Pancreas (tissue), 10 donors: Measurements from ENCODE around the gene IMMP1L. TPM values are rescaled to one million over a fixed set of nuclear protein-coding genes. Genes with fewer than 3 reads are reported as not detected.

Experiments
- ATAC-seq, 4 donors: fragments of 200-7000 bp; cut with Tn5 transposase; one replicate each; pipeline versions ENCODE4 v1.8.0 to v1.9.1; 2020; ENCODE audit warnings: mild to moderate bottlenecking in 4 of 4, moderate library complexity in 4 of 4
- DNase-seq, 6 donors: peaks; one replicate each; pipeline ENCODE4 v3.0.0-alpha.2; 2020
- FAIRE-seq: peaks from 2 replicates; lab custom pipeline; 2012; peaks lifted over from hg19 to GRCh38; lab: Jason Lieb, UNC
- H3K27ac ChIP-seq, 4 donors: fragments of 200-600 bp; sonication (generic); 1 replicate in 3 of 4; 2 replicates in 1 of 4; pipeline versions ENCODE4 v1.5.0 to v1.8.0; 2020
- H3K27me3 ChIP-seq, 4 donors: fragments of 200-600 bp; one replicate each; pipeline ENCODE4 v1.8.0; 2021
- H3K36me3 ChIP-seq, 3 donors: fragments of 200-600 bp; sonication (generic) in 1 of 3; one replicate each; pipeline versions ENCODE4 v1.5.0 to v1.8.0; 2020 to 2021
- H3K4me1 ChIP-seq, 3 donors: fragments of 200-600 bp; one replicate each; pipeline ENCODE4 v1.8.0; 2021
- H3K4me3 ChIP-seq, 4 donors: fragments of 200-600 bp; sonication (generic) in 2 of 4; one replicate each; pipeline versions ENCODE4 v1.5.0 to v1.8.0; 2020 to 2021
- H3K9me3 ChIP-seq, 4 donors: fragments of 200-600 bp; one replicate each; pipeline ENCODE4 v1.8.0; 2021
- CTCF ChIP-seq, 4 donors: fragments of 200-600 bp; sonication (generic) in 3 of 4; IDR thresholded peaks; one replicate each; pipeline versions ENCODE4 v1.5.0 to v1.8.0; 2021; ENCODE audit warnings: antibody characterized with exemption in 4 of 4
- WGBS, 2 donors: extraction: QIAGEN DNeasy Blood & Tissue Kit; methylation state at CpG; one replicate each; pipeline ENCODE4 v1.1.7; 2013; 5-methylcytosine and 5-hydroxymethylcytosine counted together
- intact Hi-C, 3 donors: fragments of 100-400 bp; cut with DNase I; formaldehyde crosslinking; loops; one replicate each; pipeline versions ENCODE4 v1.11.1 to v1.14.2; 2022
- polyA plus RNA-seq, 2 donors: library from polyadenylated mRNA; stranded (reverse); fragments of 200-250 nt; gene quantifications; one replicate each; pipeline ENCODE4 v1.2.3, GENCODE V29; 2013
- total RNA-seq, 6 donors: library from RNA; stranded (reverse); fragmentation: NEBNext Ultra II Directional in 4 of 6; extraction: Animal tissue kit (Norgen Biotek cat#: 25700) in 4 of 6; gene quantifications; one replicate each; pipeline versions ENCODE4 v1.2.1 to v1.2.4, GENCODE V29; 2021 to 2023
- donor health status: healthy with polysubstance abuse.
- donor health status: DM: no; HTN: no; CAD: no; lungs with moderate emphysema.
- donor health status: DM: no; HTN: no; CAD: no.
- donor health status: control.
- donor health status: control.
- donor health status: Bipolar disorder and iron deficiency.
- donor health status: DM: yes; HTN: yes; CAD: no.
- donor health status: DM: no; HTN: no; CAD: no.
- donor health status: DM: no; HTN: no; CAD: no.
- donor health status: DM: yes; HTN: yes; CAD: no.

Gene IMMP1L
- total and polyA plus RNA-seq, 8 donors, result 6.3 to 55.7 (median 12.8) TPM

GRCh38 chr11:31535479-31535878 lies 26.1 kb upstream of the IMMP1L start:
- H3K4me1 ChIP-seq, result peaks cover 0 to 4% (median 0%) of the 10 kb centered on the region in 3 donors
- intact Hi-C loops, result no loop called here
- 90 to 92% methylated on average over 4 of the region's 4 CpGs for WGBS, 2 donors
- H3K27ac ChIP-seq, result no peak overlapping the region
- H3K9me3 ChIP-seq, result no peaks in the 10 kb centered on the region
- DNase-seq (no peak), FAIRE-seq (no peak), ATAC-seq (no peak)
- no peak for TF ChIP-seq CTCF (IDR thresholded peaks at IDR 0.05)
- no peaks in the 10 kb centered on the region for H3K27me3 ChIP-seq
- no peaks in the 10 kb centered on the region for H3K36me3 ChIP-seq
- H3K4me3 ChIP-seq, result no peak overlapping the region

- FAIRE-seq, result no peak
- H3K36me3 ChIP-seq, result no peaks in the 10 kb centered on the region
- 97% methylated on average over 1 of the region's 1 CpG for WGBS, 2 donors
- TF ChIP-seq CTCF (IDR thresholded peaks at IDR 0.05), result no peak
- H3K9me3 ChIP-seq, result no peaks in the 10 kb centered on the region
- H3K4me1 ChIP-seq, result peaks cover 0 to 4% (median 0%) of the 10 kb centered on the region in 3 donors
- DNase-seq, result no peak
- H3K27me3 ChIP-seq, result no peaks in the 10 kb centered on the region
- intact Hi-C loops, result no loop called here
- no peak for ATAC-seq
- no peak overlapping the region for H3K27ac ChIP-seq
- no peak overlapping the region for H3K4me3 ChIP-seq
Measured at GRCh38 chr11:31531293-31531692, 21.9 kb upstream of the IMMP1L start.

- Histone ChIP-seq H3K27me3 (no peaks in the 10 kb centered on the region), H3K4me1 (peaks cover 0 to 4% (median 0%) of the 10 kb centered on the region in 3 donors), H3K36me3 (no peaks in the 10 kb centered on the region), H3K27ac (no peak overlapping the region), H3K9me3 (no peaks in the 10 kb centered on the region), H3K4me3 (no peak overlapping the region)
- intact Hi-C loops, result no loop called here
- no peak for TF ChIP-seq CTCF (IDR thresholded peaks at IDR 0.05)
- ATAC-seq, result no peak
- FAIRE-seq, result no peak
- DNase-seq, result no peak
Measured at GRCh38 chr11:31529701-31530100, 20.3 kb upstream of the IMMP1L start.

- 69 to 77% methylated on average over 2 of the region's 2 CpGs for WGBS, 2 donors
- H3K36me3 ChIP-seq, result no peaks in the 10 kb centered on the region
- H3K27ac ChIP-seq, result no peak overlapping the region
- no peaks in the 10 kb centered on the region for H3K27me3 ChIP-seq
- ATAC-seq (no peak), DNase-seq (no peak), FAIRE-seq (no peak)
- TF ChIP-seq CTCF (IDR thresholded peaks at IDR 0.05), result no peak
- intact Hi-C loops, result no loop called here
- H3K9me3 ChIP-seq, result no peaks in the 10 kb centered on the region
- peaks cover 0 to 4% (median 0%) of the 10 kb centered on the region in 3 donors for H3K4me1 ChIP-seq
- no peak overlapping the region for H3K4me3 ChIP-seq
Measured at GRCh38 chr11:31529189-31529588, 19.8 kb upstream of the IMMP1L start.

GRCh38 chr11:31521497-31522150 lies 12.2 kb upstream of the IMMP1L start:
- Histone ChIP-seq H3K36me3 (no peaks in the 10 kb centered on the region), H3K27me3 (no peaks in the 10 kb centered on the region), H3K4me1 (peaks cover 0 to 4% (median 0%) of the 10 kb centered on the region in 3 donors), H3K27ac (no peak overlapping the region), H3K4me3 (no peak overlapping the region), H3K9me3 (no peaks in the 10 kb centered on the region)
- TF ChIP-seq CTCF (IDR thresholded peaks at IDR 0.05), result no peak
- FAIRE-seq, result no peak
- ATAC-seq, result peak in 2 of 4 donors; percentile 61 to 73
- no peak for DNase-seq
- intact Hi-C loops, result no loop called here
